ENCODE results near the gene RND2. TPM values are rescaled to one million over a fixed set of nuclear protein-coding genes. Genes with fewer than 3 reads are reported as not detected.

The RND2 gene
- total and polyA plus RNA-seq, 2 experiments from 2014 or later = 18.5 to 22.9 TPM

DNA sequence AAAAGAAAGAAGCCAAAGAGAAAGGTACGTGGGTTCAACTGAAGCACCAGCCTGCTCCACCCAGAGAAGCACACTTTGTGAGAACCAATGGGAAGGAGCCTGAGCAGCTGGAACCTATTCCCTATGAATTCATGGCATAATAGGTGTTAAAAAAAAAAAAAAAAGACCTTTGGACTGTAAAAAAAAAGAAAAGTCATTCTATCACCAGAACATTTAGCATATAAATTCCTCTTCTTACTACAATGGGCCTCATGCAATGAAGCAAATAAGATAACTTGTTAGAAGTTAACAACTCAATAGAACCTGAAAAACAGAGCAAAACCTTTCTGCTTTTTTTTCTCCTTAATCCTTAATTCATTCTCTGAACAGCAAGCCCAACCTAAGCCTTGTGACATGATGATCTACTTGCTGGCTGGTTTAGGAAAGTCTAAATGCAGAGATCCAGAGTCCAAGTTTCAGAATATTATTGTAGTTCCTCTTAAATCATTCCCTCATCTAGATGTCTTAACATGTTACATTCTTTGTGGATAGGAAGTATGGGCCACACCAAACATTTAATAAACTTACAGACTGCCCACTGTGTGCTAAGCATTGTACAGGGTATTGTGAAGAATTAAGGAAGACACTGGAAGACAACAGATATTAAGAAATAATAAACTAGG lies 54.7 kb downstream of the RND2 start:
- Histone ChIP-seq H3K4me1 (ENCODE audit: insufficient read depth) (peaks cover 17% of the 10 kb centered on the region), H4K20me1 (replicated peaks; ENCODE audit: insufficient read depth) (no peaks in the 10 kb centered on the region), H3K9me2 (ENCODE audit: insufficient read depth) (no peaks in the 10 kb centered on the region), H2AFZ (no peak overlapping the region), H3K27ac (ENCODE audit: low read depth) (peak overlapping the region; percentile 88), H3K27me3 (ENCODE audit: insufficient read depth) (no peaks in the 10 kb centered on the region), H3F3A (replicated peaks; ENCODE audit: low read depth) (no peaks in the 10 kb centered on the region; the same call in none of the 2 replicates), H3K79me2 (replicated peaks; ENCODE audit: insufficient read depth) (no peaks in the 10 kb centered on the region), H3K36me3 (ENCODE audit: insufficient read depth) (no peaks in the 10 kb centered on the region), H3K4me2 (peak overlapping the region; percentile 30), H3K4me3 (no peak overlapping the region)
- Mint-ChIP-seq H3K4me1 (peaks cover 14% of the 10 kb centered on the region), H3K36me3 (ENCODE audit: low read depth) (peaks cover 14% of the 10 kb centered on the region), H3K4me3 (peak overlapping the region; percentile 8; the same call in 1 of the 3 replicates), H3K9me3 (no peaks in the 10 kb centered on the region), H3K27ac (peak overlapping the region; percentile 80), H3K27me3 (ENCODE audit: insufficient read depth, low read depth, poor library complexity) (peaks cover 2% of the 10 kb centered on the region)
- DNase-seq (ENCODE audit: low spot score) (no peak), ATAC-seq (peak; percentile 75)
- TF ChIP-seq, protein P1, sequence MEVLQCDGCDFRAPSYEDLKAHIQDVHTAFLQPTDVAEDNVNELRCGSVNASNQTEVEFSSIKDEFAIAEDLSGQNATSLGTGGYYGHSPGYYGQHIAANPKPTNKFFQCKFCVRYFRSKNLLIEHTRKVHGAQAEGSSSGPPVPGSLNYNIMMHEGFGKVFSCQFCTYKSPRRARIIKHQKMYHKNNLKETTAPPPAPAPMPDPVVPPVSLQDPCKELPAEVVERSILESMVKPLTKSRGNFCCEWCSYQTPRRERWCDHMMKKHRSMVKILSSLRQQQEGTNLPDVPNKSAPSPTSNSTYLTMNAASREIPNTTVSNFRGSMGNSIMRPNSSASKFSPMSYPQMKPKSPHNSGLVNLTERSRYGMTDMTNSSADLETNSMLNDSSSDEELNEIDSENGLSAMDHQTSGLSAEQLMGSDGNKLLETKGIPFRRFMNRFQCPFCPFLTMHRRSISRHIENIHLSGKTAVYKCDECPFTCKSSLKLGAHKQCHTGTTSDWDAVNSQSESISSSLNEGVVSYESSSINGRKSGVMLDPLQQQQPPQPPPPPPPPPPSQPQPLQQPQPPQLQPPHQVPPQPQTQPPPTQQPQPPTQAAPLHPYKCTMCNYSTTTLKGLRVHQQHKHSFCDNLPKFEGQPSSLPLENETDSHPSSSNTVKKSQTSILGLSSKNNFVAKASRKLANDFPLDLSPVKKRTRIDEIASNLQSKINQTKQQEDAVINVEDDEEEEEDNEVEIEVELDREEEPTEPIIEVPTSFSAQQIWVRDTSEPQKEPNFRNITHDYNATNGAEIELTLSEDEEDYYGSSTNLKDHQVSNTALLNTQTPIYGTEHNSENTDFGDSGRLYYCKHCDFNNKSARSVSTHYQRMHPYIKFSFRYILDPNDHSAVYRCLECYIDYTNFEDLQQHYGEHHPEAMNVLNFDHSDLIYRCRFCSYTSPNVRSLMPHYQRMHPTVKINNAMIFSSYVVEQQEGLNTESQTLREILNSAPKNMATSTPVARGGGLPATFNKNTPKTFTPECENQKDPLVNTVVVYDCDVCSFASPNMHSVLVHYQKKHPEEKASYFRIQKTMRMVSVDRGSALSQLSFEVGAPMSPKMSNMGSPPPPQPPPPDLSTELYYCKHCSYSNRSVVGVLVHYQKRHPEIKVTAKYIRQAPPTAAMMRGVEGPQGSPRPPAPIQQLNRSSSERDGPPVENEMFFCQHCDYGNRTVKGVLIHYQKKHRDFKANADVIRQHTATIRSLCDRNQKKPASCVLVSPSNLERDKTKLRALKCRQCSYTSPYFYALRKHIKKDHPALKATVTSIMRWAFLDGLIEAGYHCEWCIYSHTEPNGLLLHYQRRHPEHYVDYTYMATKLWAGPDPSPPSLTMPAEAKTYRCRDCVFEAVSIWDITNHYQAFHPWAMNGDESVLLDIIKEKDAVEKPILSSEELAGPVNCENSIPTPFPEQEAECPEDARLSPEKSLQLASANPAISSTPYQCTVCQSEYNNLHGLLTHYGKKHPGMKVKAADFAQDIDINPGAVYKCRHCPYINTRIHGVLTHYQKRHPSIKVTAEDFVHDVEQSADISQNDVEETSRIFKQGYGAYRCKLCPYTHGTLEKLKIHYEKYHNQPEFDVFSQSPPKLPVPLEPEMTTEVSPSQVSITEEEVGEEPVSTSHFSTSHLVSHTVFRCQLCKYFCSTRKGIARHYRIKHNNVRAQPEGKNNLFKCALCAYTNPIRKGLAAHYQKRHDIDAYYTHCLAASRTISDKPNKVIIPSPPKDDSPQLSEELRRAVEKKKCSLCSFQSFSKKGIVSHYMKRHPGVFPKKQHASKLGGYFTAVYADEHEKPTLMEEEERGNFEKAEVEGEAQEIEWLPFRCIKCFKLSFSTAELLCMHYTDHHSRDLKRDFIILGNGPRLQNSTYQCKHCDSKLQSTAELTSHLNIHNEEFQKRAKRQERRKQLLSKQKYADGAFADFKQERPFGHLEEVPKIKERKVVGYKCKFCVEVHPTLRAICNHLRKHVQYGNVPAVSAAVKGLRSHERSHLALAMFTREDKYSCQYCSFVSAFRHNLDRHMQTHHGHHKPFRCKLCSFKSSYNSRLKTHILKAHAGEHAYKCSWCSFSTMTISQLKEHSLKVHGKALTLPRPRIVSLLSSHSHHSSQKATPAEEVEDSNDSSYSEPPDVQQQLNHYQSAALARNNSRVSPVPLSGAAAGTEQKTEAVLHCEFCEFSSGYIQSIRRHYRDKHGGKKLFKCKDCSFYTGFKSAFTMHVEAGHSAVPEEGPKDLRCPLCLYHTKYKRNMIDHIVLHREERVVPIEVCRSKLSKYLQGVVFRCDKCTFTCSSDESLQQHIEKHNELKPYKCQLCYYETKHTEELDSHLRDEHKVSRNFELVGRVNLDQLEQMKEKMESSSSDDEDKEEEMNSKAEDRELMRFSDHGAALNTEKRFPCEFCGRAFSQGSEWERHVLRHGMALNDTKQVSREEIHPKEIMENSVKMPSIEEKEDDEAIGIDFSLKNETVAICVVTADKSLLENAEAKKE (CRISPR knock-in tag; IDR thresholded peaks at IDR 0.05) = no peak
- TF ChIP-seq EZH2 (IDR thresholded peaks at IDR 0.05; ENCODE audit: low read depth, unreplicated experiment) (no peak), CREB1 (CRISPR knock-in tag; IDR thresholded peaks at IDR 0.05; ENCODE audit: low read depth) (no peak), ZNF114 (CRISPR knock-in tag; IDR thresholded peaks at IDR 0.05) (no peak), NANOG (IDR thresholded peaks at IDR 0.05; ENCODE audit: borderline replicate concordance) (no peak), STAT1 (IDR thresholded peaks at IDR 0.05; ENCODE audit: unreplicated experiment) (no peak), JUNB (IDR thresholded peaks at IDR 0.05; ENCODE audit: unreplicated experiment) (no peak), POLR2AphosphoS5 (IDR thresholded peaks at IDR 0.05; ENCODE audit: low read depth) (no peak), ZNF331 (CRISPR knock-in tag; IDR thresholded peaks at IDR 0.05; ENCODE audit: low read depth) (no peak), EZH2phosphoT487 (IDR thresholded peaks at IDR 0.05; ENCODE audit: unreplicated experiment) (no peak)
- TF ChIP-seq, protein P2, sequence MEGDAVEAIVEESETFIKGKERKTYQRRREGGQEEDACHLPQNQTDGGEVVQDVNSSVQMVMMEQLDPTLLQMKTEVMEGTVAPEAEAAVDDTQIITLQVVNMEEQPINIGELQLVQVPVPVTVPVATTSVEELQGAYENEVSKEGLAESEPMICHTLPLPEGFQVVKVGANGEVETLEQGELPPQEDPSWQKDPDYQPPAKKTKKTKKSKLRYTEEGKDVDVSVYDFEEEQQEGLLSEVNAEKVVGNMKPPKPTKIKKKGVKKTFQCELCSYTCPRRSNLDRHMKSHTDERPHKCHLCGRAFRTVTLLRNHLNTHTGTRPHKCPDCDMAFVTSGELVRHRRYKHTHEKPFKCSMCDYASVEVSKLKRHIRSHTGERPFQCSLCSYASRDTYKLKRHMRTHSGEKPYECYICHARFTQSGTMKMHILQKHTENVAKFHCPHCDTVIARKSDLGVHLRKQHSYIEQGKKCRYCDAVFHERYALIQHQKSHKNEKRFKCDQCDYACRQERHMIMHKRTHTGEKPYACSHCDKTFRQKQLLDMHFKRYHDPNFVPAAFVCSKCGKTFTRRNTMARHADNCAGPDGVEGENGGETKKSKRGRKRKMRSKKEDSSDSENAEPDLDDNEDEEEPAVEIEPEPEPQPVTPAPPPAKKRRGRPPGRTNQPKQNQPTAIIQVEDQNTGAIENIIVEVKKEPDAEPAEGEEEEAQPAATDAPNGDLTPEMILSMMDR (conservative IDR thresholded peaks at IDR 0.05; ENCODE audit: low read depth in 2 of 2) = no peak
- TF ChIP-seq, protein P3, sequence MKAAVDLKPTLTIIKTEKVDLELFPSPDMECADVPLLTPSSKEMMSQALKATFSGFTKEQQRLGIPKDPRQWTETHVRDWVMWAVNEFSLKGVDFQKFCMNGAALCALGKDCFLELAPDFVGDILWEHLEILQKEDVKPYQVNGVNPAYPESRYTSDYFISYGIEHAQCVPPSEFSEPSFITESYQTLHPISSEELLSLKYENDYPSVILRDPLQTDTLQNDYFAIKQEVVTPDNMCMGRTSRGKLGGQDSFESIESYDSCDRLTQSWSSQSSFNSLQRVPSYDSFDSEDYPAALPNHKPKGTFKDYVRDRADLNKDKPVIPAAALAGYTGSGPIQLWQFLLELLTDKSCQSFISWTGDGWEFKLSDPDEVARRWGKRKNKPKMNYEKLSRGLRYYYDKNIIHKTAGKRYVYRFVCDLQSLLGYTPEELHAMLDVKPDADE (IDR thresholded peaks at IDR 0.05) = no peak
- TF ChIP-seq, protein P4, sequence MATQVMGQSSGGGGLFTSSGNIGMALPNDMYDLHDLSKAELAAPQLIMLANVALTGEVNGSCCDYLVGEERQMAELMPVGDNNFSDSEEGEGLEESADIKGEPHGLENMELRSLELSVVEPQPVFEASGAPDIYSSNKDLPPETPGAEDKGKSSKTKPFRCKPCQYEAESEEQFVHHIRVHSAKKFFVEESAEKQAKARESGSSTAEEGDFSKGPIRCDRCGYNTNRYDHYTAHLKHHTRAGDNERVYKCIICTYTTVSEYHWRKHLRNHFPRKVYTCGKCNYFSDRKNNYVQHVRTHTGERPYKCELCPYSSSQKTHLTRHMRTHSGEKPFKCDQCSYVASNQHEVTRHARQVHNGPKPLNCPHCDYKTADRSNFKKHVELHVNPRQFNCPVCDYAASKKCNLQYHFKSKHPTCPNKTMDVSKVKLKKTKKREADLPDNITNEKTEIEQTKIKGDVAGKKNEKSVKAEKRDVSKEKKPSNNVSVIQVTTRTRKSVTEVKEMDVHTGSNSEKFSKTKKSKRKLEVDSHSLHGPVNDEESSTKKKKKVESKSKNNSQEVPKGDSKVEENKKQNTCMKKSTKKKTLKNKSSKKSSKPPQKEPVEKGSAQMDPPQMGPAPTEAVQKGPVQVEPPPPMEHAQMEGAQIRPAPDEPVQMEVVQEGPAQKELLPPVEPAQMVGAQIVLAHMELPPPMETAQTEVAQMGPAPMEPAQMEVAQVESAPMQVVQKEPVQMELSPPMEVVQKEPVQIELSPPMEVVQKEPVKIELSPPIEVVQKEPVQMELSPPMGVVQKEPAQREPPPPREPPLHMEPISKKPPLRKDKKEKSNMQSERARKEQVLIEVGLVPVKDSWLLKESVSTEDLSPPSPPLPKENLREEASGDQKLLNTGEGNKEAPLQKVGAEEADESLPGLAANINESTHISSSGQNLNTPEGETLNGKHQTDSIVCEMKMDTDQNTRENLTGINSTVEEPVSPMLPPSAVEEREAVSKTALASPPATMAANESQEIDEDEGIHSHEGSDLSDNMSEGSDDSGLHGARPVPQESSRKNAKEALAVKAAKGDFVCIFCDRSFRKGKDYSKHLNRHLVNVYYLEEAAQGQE (IDR thresholded peaks at IDR 0.05; ENCODE audit: unreplicated experiment) = no peak

Measured in GM23338 (cell line).